Activated T-helper 1 cell treated with anti-CD3 and anti-CD28 coated beads, Interleukin-12 subunit alpha, Interleukin-12 subunit beta, Interleukin-2, Interleukin-4 antibody, amounts not matched to agents 30 ng/mL and 10 ng/mL and 1 ng/mL, durations not matched to agents 14 hours and 24 hours and 36 hours (primary cell): ENCODE results near the gene NUBPL. TPM values are rescaled to one million over a fixed set of nuclear protein-coding genes. Genes with fewer than 3 reads are reported as not detected.

Experiments
- DNase-seq: peaks from one replicate; pipeline ENCODE4 v3.0.0; 2021; ENCODE audit warnings: low spot score
- H3K27ac Mint-ChIP-seq: one replicate; pipeline ENCODE4 v1.8.0; 2021; ENCODE audit warnings: mild to moderate bottlenecking, mixed read lengths
- H3K27me3 Mint-ChIP-seq: one replicate; pipeline ENCODE4 v1.8.0; 2022; ENCODE audit warnings: mild to moderate bottlenecking, moderate library complexity, mixed read lengths; ENCODE audit not compliant: insufficient read depth
- H3K36me3 Mint-ChIP-seq: one replicate; pipeline ENCODE4 v1.8.0; 2021; ENCODE audit warnings: low read depth, mixed read lengths
- H3K4me1 Mint-ChIP-seq: one replicate; pipeline ENCODE4 v1.8.0; 2021; ENCODE audit warnings: low read depth, mixed read lengths
- H3K4me3 Mint-ChIP-seq: one replicate; pipeline ENCODE4 v1.8.0; 2021; ENCODE audit warnings: mild to moderate bottlenecking, moderate library complexity, mixed read lengths
- H3K9me3 Mint-ChIP-seq: one replicate; pipeline ENCODE4 v1.8.0; 2021; ENCODE audit warnings: mixed read lengths
- intact Hi-C: fragments of 100-400 bp; cut with micrococcal nuclease; formaldehyde crosslinking; loops from one replicate; pipeline ENCODE4 v1.15.1; 2024
- total RNA-seq: library from RNA; stranded (reverse); gene quantifications from 2 replicates; pipeline ENCODE4 v1.2.3, GENCODE V29; 2022

Gene NUBPL
- total RNA-seq, 1 donor from 2014 or later = 12.0 TPM

DNA sequence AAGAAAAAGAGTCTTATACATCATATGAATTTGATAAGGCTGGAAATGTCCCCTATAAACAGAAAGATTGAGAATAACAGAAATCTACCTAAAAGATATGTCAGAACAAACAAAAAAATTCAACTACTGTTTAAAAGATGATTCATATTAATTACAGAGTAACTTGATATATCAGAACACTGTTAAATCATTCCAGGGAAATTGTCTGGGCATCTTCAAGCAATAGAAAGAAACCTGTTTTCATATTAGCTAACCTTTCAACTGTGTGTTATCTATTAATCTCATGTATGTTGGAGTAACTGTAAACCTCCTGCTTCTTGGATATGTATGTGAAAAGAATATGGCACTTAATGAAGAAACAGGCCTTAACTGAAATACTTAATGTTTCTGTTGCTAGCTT lies 96.7 kb downstream of the NUBPL start:
- peaks cover 20% of the 10 kb centered on the region for H3K9me3 Mint-ChIP-seq
- intact Hi-C loops = no loop called here
- peaks cover 1% of the 10 kb centered on the region for H3K36me3 Mint-ChIP-seq
- no peaks in the 10 kb centered on the region for H3K4me1 Mint-ChIP-seq
- no peak overlapping the region for H3K27ac Mint-ChIP-seq
- H3K4me3 Mint-ChIP-seq = no peak overlapping the region
- DNase-seq = no peak
- no peaks in the 10 kb centered on the region for H3K27me3 Mint-ChIP-seq

DNA sequence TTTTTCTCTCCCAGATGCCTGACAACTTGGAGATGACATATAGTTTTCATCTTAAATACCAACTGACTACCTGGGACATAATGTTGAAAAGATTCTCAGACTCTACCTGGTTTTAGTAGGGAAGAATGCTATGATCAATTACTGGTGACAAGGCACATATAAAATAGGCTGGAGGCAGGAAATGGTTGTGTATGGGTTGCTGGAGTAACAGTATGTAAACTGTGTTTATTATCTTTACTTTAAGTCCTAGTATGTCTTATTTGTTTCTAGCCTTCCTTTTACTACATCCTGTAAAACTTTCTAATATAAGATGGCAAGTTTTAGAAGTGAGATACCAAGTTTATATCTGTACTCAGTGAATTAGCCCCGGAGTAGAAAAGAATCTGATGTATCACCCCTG lies 98.1 kb downstream of the NUBPL start:
- no peak overlapping the region for H3K4me3 Mint-ChIP-seq
- no peaks in the 10 kb centered on the region for H3K4me1 Mint-ChIP-seq
- H3K9me3 Mint-ChIP-seq = peaks cover 15% of the 10 kb centered on the region
- no peak overlapping the region for H3K27ac Mint-ChIP-seq
- intact Hi-C loops = no loop called here
- peaks cover 1% of the 10 kb centered on the region for H3K36me3 Mint-ChIP-seq
- no peak for DNase-seq
- no peaks in the 10 kb centered on the region for H3K27me3 Mint-ChIP-seq

DNA sequence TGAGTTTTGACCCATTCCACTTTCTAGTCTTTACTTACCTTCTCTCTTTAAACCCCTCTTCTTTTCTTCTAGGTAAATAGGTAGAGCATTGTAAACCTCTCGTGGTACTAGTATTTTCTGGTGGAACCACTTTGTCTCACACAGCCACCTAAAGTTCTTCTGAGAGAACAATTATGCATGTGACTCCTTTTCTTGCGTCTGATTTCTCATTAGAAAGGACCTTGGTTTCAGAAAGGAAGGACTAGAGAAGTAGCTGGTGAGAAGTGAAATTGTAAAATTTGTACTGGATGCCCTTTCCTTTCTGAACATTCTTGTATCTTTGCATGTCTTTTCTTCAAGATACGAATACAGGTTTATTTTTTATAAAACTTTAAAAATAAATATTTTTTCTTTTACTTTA lies 99.0 kb downstream of the NUBPL start:
- intact Hi-C loops = no loop called here
- DNase-seq = no peak
- H3K27me3 Mint-ChIP-seq = no peaks in the 10 kb centered on the region
- no peak overlapping the region for H3K27ac Mint-ChIP-seq
- H3K4me3 Mint-ChIP-seq = no peak overlapping the region
- H3K36me3 Mint-ChIP-seq = peaks cover 1% of the 10 kb centered on the region
- H3K4me1 Mint-ChIP-seq = no peaks in the 10 kb centered on the region
- H3K9me3 Mint-ChIP-seq = peaks cover 13% of the 10 kb centered on the region

DNA sequence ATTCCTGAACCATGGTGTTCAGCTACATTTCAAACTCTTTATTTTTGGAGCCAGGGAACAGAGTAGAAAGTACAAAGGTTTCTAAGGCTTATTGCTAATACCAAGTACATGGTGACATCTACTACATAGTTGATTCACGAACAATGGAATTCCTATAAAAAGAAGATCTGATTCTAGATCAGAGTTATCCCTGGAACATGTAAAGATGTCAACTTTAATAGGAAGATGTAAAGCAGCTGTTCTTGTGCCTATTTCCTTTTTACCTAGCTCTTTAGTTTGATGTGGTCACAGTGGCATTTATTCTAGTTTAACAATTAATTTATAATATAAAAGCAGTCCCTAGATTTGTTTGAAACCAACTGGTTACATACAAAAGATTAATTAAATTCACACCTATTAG lies 99.5 kb downstream of the NUBPL start:
- Mint-ChIP-seq H3K4me1 (no peaks in the 10 kb centered on the region), H3K36me3 (peaks cover 1% of the 10 kb centered on the region), H3K4me3 (no peak overlapping the region), H3K27me3 (no peaks in the 10 kb centered on the region), H3K9me3 (peaks cover 19% of the 10 kb centered on the region), H3K27ac (no peak overlapping the region)
- intact Hi-C loops = no loop called here
- no peak for DNase-seq

DNA sequence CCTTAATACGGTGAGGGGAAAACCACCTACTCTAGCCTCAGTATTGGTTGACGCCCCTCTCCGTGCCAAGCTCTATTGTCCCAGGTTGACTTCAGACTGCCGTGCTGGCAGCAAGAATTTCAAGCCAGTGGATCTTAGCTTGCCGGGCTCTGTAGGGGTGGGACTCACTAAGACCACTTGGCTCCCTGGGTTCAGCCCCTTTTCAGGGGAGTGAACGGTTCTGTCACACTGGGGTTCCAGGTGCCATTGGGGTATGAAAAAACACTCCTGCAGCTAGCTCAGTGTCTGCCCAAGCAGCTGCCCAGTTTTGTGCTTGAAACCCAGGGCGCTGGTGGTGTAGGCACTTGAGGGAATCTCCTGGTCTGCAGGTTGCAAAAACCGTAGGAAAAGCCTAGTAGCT lies 107.1 kb downstream of the NUBPL start:
- no peaks in the 10 kb centered on the region for H3K36me3 Mint-ChIP-seq
- DNase-seq = no peak

DNA sequence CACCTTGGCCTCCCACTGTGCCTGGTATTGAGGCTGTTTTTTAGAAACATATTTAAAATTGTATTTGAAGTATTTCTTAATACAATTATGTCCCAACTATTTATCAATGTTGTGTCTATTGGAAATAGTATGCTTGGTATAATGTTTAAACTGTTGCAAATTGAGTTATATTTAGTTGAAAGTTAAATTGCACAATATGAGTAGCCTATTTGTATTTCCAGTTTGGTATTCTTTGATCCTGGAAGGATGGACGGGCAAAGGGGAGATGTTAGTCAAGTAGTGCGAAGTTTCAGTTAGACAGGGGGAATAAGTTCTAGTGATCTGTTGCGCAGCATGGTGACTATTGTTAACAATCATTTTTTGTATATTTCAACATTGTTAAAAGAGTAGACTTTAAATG lies 111.5 kb downstream of the NUBPL start:
- no peaks in the 10 kb centered on the region for H3K4me1 Mint-ChIP-seq

More for the DNA sequence above, 107.1 kb downstream of the NUBPL start:
- peaks cover 20% of the 10 kb centered on the region for H3K9me3 Mint-ChIP-seq
- no peaks in the 10 kb centered on the region for H3K4me1 Mint-ChIP-seq
- H3K4me3 Mint-ChIP-seq = no peak overlapping the region
- no peaks in the 10 kb centered on the region for H3K27me3 Mint-ChIP-seq
- intact Hi-C loops = no loop called here
- no peak overlapping the region for H3K27ac Mint-ChIP-seq

DNA sequence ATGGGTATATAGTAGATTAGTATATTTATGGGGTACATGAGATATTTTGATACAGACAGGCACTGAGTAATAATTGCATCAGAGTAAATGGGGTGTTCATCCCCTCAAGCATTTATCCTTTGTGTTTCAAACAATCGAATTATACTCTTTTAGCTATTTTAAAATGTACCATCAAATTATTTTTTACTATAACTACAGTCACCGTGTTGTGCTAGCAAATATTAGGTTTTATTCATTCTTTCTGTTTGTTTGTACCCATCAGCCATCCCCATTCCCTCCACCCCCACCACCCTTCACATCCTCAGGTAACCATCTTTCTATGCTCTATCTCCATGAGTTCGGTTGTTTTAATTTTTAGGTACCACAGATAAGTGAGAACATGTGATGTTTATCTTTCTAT lies 115.8 kb downstream of the NUBPL start:
- peaks cover 2% of the 10 kb centered on the region for H3K36me3 Mint-ChIP-seq
- intact Hi-C loops = no loop called here

More for the DNA sequence above, 111.5 kb downstream of the NUBPL start:
- Mint-ChIP-seq H3K36me3 (peaks cover 2% of the 10 kb centered on the region), H3K27ac (no peak overlapping the region), H3K9me3 (peaks cover 5% of the 10 kb centered on the region), H3K4me3 (no peak overlapping the region), H3K27me3 (no peaks in the 10 kb centered on the region)
- intact Hi-C loops = no loop called here
- DNase-seq = no peak

DNA sequence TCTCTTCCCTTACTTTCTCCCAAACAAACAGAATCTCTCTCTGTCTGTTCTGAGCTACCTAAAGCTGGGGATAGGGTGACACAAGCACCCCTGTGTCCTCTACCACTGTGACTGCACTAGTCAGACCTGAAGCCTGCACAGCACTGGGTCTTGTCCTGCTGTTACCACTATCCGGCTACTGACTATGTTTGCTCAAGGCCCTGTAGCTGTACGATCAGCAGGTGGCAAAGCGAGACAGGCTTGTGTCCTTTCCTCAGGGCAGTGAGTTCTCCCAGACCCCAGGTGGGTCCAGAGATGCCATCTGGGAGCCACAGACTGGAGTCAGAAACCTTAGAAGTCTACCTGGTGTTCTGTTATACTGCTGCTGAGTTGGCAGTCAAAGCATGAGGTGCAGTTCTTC lies 116.4 kb downstream of the NUBPL start:
- H3K4me1 Mint-ChIP-seq = no peaks in the 10 kb centered on the region
- DNase-seq = no peak
- H3K4me3 Mint-ChIP-seq = no peak overlapping the region
- H3K36me3 Mint-ChIP-seq = peaks cover 2% of the 10 kb centered on the region
- H3K27me3 Mint-ChIP-seq = no peaks in the 10 kb centered on the region
- intact Hi-C loops = no loop called here
- H3K9me3 Mint-ChIP-seq = peaks cover 1% of the 10 kb centered on the region
- no peak overlapping the region for H3K27ac Mint-ChIP-seq

More for the DNA sequence above, 115.8 kb downstream of the NUBPL start:
- H3K27ac Mint-ChIP-seq = no peak overlapping the region
- H3K27me3 Mint-ChIP-seq = no peaks in the 10 kb centered on the region
- no peak for DNase-seq
- H3K4me3 Mint-ChIP-seq = no peak overlapping the region
- no peaks in the 10 kb centered on the region for H3K9me3 Mint-ChIP-seq
- H3K4me1 Mint-ChIP-seq = no peaks in the 10 kb centered on the region

DNA sequence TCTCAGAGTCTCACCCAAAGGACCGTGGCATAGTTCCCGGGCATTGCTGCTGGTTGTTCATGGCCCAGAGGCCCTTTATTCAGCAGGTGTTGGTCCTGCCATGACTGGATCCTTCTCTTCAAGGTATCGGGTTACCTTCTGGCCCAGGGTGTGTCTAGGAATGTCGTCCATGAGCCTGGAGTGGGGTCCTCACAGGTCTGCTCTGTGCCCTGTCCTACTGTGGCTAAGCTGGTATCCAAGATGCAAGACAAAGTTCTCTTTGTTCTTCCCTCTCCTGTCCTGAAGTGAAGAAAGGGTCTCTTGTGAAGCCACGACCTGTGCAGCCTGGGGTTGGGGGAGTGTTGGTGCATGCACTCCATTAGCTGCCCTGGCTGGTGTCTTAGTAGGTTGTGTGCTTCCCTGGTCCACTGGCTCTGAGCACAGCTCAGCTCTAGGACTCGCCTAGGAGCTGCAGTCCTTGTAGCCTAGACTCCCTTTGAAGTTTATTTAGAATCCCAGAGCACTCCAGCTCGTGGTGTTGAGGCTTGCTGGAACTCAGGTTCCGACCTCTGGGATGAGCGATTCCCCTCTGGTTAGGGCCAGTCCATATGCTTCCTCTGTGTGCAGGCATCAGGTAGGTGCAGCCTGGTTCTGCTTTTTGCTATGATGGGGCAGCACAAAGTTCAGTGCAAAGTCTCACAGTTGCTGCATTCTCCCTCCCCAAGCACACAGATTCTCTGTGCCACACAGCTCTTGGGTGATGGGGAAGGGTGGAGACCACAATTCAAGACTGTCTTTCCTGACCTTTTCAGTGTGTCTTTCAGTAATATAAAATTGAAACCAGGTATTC lies 117.4 kb downstream of the NUBPL start:
- intact Hi-C loops = no loop called here
- Mint-ChIP-seq H3K4me3 (no peak overlapping the region), H3K27me3 (no peaks in the 10 kb centered on the region), H3K36me3 (peaks cover under 1% of the 10 kb centered on the region), H3K27ac (no peak overlapping the region), H3K4me1 (no peaks in the 10 kb centered on the region), H3K9me3 (peaks cover 5% of the 10 kb centered on the region)
- DNase-seq = no peak

DNA sequence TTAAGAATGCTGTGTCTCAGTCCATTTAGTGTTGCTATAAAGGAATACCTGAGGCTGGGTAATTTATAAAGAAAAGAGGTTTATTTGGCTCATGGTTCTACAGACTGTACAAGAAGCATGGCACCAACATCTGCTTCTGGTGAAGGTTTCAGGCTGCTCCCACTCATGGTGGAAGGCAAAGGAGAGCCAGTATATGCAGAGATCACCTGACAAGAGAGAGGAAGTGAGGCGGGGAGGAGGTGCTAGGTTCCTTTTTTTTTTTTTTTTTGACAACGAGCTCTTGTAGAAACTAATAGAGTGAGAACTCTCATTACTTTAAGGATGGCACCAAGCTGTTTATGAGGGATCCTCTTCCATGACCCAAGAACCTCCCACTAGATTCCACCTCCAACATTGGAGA lies 121.6 kb downstream of the NUBPL start:
- intact Hi-C loops = no loop called here
- H3K4me1 Mint-ChIP-seq = no peaks in the 10 kb centered on the region
- DNase-seq = no peak
- H3K27me3 Mint-ChIP-seq = no peaks in the 10 kb centered on the region
- H3K36me3 Mint-ChIP-seq = no peaks in the 10 kb centered on the region
- no peak overlapping the region for H3K27ac Mint-ChIP-seq
- H3K4me3 Mint-ChIP-seq = no peak overlapping the region
- peaks cover 5% of the 10 kb centered on the region for H3K9me3 Mint-ChIP-seq

DNA sequence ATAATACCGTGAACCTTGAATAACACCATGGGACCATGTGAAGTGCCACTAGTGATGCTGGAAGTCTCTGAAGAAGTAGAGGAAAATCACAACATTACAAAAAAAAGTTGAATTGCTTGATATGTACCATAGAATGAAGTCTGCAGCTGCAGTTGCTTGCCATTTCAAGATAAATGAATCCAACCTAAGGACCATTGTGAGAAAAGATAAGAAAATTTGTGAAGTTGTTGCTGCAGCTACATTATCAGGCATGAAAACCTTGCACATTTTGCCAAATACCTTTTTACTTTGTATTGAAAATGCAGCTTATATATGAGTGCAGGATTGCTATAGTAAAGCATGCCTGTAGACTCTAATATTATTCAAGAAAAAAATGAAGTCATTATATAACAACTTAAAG lies 126.5 kb downstream of the NUBPL start:
- intact Hi-C loops = no loop called here
- no peaks in the 10 kb centered on the region for H3K4me1 Mint-ChIP-seq
- H3K4me3 Mint-ChIP-seq = no peak overlapping the region
- H3K9me3 Mint-ChIP-seq = peaks cover 2% of the 10 kb centered on the region
- H3K27me3 Mint-ChIP-seq = no peaks in the 10 kb centered on the region
- H3K27ac Mint-ChIP-seq = no peak overlapping the region
- no peak for DNase-seq
- H3K36me3 Mint-ChIP-seq = no peaks in the 10 kb centered on the region

DNA sequence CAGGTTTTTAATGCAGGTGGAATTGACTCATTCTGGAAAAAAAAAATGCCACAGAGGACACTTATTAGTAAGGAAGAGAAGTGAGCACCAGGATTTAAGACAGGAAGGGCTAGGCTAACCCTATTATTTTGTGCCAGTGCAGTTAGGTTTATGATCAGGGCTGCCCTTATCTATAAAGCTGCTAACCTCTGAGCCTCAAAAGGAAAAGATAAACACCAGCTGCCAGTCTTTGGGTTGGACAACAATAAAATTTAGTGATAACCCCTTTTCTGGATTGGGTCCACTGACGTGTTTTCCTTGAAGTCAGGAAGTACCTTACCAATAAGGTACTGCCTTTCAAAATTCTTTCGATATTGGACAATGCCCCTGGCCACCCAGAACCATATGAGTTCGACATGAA lies 128.9 kb downstream of the NUBPL start:
- intact Hi-C loops = no loop called here
- Mint-ChIP-seq H3K27me3 (no peaks in the 10 kb centered on the region), H3K27ac (no peak overlapping the region), H3K36me3 (no peaks in the 10 kb centered on the region), H3K9me3 (no peaks in the 10 kb centered on the region), H3K4me3 (no peak overlapping the region), H3K4me1 (no peaks in the 10 kb centered on the region)
- DNase-seq = no peak

DNA sequence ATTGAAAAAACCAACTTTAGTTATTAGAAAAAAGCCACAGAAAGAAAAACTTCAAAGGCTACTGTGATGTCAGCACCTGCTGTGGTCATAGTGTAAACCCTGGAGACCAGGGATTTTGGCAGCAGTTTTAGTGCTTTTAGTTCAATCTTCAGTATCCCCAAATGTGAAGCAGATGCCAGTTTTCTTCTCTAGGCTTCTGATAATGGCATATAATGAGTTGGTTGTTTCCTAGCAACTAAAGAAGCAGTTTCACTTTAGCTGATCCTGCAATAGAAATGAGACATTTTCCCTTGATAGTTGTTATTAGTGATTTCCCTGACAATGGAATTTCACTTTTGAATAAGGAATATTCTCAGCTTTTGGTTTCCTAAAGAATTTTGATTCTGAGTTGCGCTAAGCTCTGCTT lies 131.2 kb downstream of the NUBPL start:
- no peak overlapping the region for H3K4me3 Mint-ChIP-seq
- intact Hi-C loops = no loop called here
- DNase-seq = no peak
- H3K36me3 Mint-ChIP-seq = no peaks in the 10 kb centered on the region
- no peaks in the 10 kb centered on the region for H3K27me3 Mint-ChIP-seq
- no peaks in the 10 kb centered on the region for H3K4me1 Mint-ChIP-seq
- no peaks in the 10 kb centered on the region for H3K9me3 Mint-ChIP-seq
- H3K27ac Mint-ChIP-seq = no peak overlapping the region

DNA sequence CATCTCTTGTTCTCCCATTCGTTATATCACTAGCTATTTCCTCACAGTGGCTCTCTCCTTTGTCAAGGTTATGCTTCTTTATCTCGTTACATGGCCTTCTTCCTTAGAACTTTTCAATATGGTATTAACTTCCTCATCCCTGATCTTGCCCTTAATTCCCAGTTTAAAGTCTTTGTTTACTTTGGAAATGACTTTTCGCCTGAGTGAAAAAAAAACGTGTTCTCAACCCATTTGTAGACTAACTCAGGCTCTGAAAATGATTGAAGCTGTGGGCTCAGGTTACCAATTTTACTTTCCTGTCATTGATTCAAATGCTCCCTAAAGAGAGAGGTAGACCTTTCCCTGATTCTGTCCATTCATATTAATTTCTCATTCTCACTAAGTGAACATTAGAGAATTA lies 135.2 kb downstream of the NUBPL start:
- intact Hi-C loops = no loop called here
- H3K27me3 Mint-ChIP-seq = no peaks in the 10 kb centered on the region
- no peaks in the 10 kb centered on the region for H3K36me3 Mint-ChIP-seq
- DNase-seq = no peak
- no peak overlapping the region for H3K4me3 Mint-ChIP-seq
- no peaks in the 10 kb centered on the region for H3K4me1 Mint-ChIP-seq
- H3K9me3 Mint-ChIP-seq = no peaks in the 10 kb centered on the region
- no peak overlapping the region for H3K27ac Mint-ChIP-seq
